Measurements from ENCODE around the gene LTBP3.
A peak's percentile ranks its signal among the peaks of the same experiment; 100 is the strongest.

LTBP3 gene

GRCh38 chr11:65558002-65558929 lies at the start of gene LTBP3:
Gene LTBP3, minus strand, starts transcription at chr11:65558359. Its CDS starts 400 bp downstream, at chr11:65557959.
- no peak for DNase-seq (ENCODE audit: low read depth, low spot score)

- peak; percentile 100 for DNase-seq (ENCODE audit: low read depth, low spot score)
Observed at GRCh38 chr11:65606876-65607613, 48.9 kb upstream of the LTBP3 start.

GRCh38 chr11:65604258-65604657 lies 46.1 kb upstream of the LTBP3 start:
- DNase-seq (ENCODE audit: low read depth, low spot score) = no peak

- DNase-seq (ENCODE audit: low read depth, low spot score) = no peak
Observed at GRCh38 chr11:65599955-65600246, 41.7 kb upstream of the LTBP3 start.

- DNase-seq (ENCODE audit: low read depth, low spot score) = no peak
Observed at GRCh38 chr11:65599216-65599954, 41.2 kb upstream of the LTBP3 start.

- no peak for DNase-seq (ENCODE audit: low read depth, low spot score)
Observed at GRCh38 chr11:65598258-65598699, 40.1 kb upstream of the LTBP3 start.

DNA sequence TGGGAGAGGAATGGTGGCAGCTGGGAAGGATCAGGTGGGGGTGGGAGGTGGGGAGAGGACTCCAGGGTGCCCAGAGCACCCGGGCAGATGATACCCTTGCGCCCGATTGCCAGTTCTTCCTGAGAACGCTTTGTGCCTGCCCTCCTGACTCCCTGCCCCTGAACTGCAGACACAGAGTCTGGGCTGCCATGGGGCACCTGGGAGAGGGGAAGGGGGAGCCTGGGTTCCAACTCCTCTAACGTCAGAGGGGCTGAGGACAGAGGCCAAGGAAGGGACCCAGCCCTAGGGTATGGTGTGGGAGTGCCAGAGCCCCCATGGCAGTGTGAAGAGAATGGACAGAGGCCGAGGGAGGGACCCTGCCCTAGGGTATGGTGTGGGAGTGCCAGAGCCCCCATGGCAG lies 38.4 kb upstream of the LTBP3 start:
- DNase-seq (ENCODE audit: low read depth, low spot score) = no peak

GRCh38 chr11:65595543-65596281 lies 37.6 kb upstream of the LTBP3 start, which contains the start of gene KCNK7:
Gene KCNK7, minus strand, starts transcription at chr11:65595800. Its CDS starts 28 bp downstream, at chr11:65595772.
- DNase-seq (ENCODE audit: low read depth, low spot score) = no peak

DNA sequence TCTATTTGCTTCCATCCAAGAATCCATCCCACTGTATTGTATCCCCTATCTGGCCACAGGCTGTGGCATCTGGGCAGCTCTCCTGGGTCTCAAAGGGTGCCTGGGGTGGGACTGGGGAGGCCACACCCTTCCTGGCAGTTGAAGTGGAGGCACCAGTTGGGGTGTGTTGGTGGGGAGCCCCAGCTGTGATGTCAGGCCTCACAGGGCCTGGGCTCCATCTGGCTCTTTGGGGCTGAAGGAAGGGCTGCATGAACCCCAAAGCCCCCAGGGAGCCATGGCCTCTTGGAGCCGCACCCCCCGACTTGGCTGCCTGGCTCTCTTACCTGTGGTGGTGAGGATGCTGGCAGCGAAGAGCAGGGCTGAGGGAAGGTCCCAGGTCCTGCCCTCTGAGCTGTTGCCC lies 37.0 kb upstream of the LTBP3 start:
- DNase-seq (ENCODE audit: low read depth, low spot score) = no peak

- peak; percentile 64 for DNase-seq (ENCODE audit: low read depth, low spot score)
Observed at GRCh38 chr11:65593518-65594414, 35.6 kb upstream of the LTBP3 start.

DNA sequence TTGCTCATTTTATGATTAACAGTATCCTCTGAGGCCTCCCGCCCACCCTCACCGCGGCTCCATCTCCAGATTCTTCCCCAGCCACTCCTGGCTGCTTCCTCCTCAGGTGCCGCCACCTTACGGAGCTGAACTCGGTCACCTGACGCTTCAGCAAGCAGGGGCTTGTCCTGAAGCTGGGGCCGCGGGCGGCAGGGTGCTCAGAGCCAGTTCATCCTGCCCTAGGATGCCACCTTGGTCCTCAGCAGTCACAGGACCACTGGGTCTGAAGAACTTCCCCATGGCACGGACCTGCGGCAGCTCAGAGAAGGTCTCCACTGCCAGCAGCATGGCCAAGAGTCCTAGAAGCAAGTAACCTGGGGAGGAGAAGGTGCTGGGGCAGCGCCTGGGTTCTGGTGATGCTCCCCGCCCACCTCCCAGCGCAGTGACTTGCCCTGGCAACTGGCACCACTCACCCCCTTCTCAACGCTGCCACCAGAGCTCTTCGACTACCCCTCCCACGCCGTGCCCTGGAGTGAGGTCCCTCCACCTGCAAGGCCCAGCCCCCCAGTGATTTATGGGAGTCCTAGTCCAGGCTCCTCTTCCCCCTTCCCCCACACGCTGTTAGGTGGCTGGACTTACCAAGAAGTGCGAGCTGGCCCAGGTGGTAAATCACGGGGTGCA lies 34.8 kb upstream of the LTBP3 start:
- DNase-seq (ENCODE audit: low read depth, low spot score) = no peak

GRCh38 chr11:65591939-65592857 lies 34.0 kb upstream of the LTBP3 start:
- DNase-seq (ENCODE audit: low read depth, low spot score) = peak; percentile 85

DNA sequence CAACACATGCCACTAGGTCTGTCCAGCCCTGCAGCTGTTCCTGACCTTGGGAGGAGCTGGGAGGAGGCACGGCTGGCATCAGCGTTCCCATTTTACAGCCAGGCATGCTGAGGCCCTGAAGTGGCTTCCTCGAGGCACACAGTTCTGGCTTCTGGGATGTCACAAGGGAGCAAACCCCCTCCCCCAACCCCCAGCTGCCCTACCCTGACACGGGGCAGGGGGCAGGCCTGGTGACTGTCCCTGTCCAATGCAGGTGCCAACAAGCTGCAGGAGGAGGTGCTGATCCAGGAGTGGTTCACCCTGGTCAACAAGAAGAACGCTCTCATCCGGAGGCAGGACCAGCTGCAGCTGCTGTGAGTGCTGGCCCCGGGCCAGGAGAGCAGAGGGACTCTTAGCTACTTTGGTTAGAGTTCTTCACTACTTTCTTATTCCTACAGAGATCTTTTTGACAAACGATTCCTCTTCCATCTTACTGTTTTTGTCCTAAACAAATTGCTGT lies 32.1 kb upstream of the LTBP3 start:
- DNase-seq (ENCODE audit: low read depth, low spot score) = no peak

DNA sequence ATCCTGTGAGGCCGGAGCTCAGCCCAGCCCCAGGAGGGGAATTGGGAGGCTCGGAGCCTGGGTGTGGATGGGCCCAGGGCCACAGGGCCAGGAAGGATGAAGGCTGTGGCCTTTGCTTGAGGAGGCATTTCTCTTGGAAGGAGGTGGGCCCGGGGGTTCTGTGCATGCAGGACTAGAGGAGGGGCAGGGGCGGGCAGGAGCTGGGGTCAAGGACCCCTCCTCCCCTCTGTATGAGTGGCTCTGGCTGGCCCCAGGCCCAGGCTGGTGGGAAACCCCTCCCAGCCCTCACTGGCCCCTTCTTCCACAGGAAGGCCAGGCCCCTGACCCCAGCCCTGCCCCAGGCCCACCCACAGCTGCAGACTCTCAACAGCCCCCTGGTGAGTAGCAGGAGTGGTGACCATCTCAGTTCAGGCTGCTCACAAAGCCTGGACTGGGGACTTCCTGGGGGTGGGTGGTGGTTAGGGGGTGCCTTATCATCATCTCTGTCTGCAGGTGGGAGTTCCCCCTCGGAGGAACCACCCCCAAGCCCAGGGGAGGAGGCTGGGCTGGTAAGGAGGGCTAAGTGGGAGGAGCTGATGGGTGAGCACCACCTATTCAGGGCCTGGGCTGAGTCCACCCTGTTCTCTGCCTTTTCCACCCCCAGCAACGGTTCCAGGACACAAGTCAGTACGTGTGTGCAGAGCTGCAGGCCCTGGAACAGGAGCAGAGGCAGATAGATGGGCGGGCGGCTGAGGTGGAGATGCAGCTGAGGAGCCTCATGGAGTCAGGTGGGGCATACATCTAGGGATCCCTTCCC lies 31.5 kb upstream of the LTBP3 start:
- DNase-seq (ENCODE audit: low read depth, low spot score) = no peak

DNA sequence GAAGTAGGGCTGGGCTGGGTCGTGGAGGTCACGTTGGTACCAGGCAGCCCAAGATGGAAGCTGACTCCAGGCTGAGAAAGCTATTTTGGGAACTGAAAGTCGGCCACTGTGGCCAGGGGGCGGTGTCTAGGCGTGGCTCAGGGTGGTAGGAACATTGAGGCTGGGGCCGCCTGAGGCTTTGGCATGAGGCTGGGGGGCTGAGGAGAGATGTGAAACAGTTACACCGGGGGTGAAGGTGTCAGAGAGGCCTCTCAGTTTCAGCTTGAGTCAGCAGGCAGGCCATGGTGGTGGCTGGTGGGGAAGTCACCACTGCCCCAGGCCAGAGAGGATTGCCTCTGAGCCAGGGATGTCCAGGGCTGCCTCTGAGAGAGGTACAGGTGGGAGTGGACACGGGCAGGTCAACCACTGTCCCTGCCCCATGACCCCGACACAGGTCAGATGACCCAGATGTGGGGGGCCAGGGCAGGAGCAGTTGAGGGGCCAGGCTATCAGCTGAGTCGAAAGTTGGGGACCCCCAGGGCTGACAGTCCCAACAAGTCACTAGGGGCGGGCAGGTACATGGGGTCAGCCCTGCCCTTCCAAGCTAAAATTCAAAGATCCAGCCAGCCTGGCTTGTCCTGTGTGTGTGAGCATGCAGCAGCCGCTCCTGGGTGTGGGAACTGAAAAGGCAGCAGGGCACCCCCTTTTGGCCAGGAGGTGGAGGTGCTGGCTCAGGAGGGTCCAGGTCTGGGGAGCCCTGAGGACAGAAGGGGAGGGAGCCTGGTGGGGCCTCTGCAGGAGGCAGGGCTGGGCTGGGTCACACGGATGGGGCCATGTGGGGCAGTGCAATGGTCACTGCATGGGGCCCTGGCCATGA lies 30.3 kb upstream of the LTBP3 start:
- peak; percentile 79 for DNase-seq (ENCODE audit: low read depth, low spot score)

GRCh38 chr11:65586676-65587075 lies 28.5 kb upstream of the LTBP3 start:
- DNase-seq (ENCODE audit: low read depth, low spot score) = peak; percentile 53

- DNase-seq (ENCODE audit: low read depth, low spot score) = no peak
Observed at GRCh38 chr11:65586247-65586630, 28.1 kb upstream of the LTBP3 start.
